Urinary bladder (tissue), 4 donors: ENCODE data around the gene DPEP2. TPM values are rescaled to one million over a fixed set of nuclear protein-coding genes. Genes with fewer than 3 reads are reported as not detected.
"Not testable (repeated sequence)": the region's sequence is repeated elsewhere in the genome, so short reads cannot be mapped to it uniquely, and the experiment has no call there.

ENCODE experiments used
- DNase-seq: peaks from one replicate; pipeline ENCODE4 v3.0.0-alpha.2; 2015; ENCODE audit errors: extremely low spot score
- H3K27ac ChIP-seq: one replicate; pipeline ENCODE4 v1.5.1; 2013; ENCODE audit warnings: low read depth, mild to moderate bottlenecking, moderate library complexity
- H3K36me3 ChIP-seq: one replicate; pipeline ENCODE4 v1.6.1; 2013; ENCODE audit warnings: mild to moderate bottlenecking, moderate library complexity; ENCODE audit not compliant: insufficient read depth
- H3K4me1 ChIP-seq: one replicate; pipeline ENCODE4 v1.6.1; 2013; ENCODE audit warnings: mild to moderate bottlenecking, moderate library complexity; ENCODE audit not compliant: insufficient read depth
- H3K4me3 ChIP-seq: one replicate; pipeline ENCODE4 v1.5.1; 2013; ENCODE audit warnings: low read depth, low read length
- WGBS: extraction: QIAGEN DNeasy Blood & Tissue Kit; methylation state at CpG from one replicate; pipeline ENCODE4 v1.1.7; 2013; 5-methylcytosine and 5-hydroxymethylcytosine counted together
- polyA plus RNA-seq: library from polyadenylated mRNA; stranded (reverse); fragments of 200-250 nt; gene quantifications from one replicate; pipeline ENCODE4 v1.2.3, GENCODE V29; 2013
- total RNA-seq: library from RNA; depleted of rRNA; stranded (reverse); fragments of >200 nt; gene quantifications from one replicate; pipeline ENCODE4 v1.2.3, GENCODE V29; 2014
- donor health status: healthy with polysubstance abuse.
- donor health status: healthy.

Gene DPEP2
- total RNA-seq (2.3 TPM), polyA plus RNA-seq (2.5 TPM)

GRCh38 chr16:67998779-67999688 lies at the start of gene DPEP2:
TSS of gene DPEP2 (minus strand) at chr16:67999484. CDS start at chr16:67993212, 6,272 bp downstream.
- DNase-seq, H3K36me3 ChIP-seq, H3K27ac ChIP-seq, H3K4me3 ChIP-seq, H3K4me1 ChIP-seq: not testable (repeated sequence)
- 60% methylated on average over 18 of the region's 18 CpGs for WGBS

GRCh38 chr16:68047987-68048386 lies 48.7 kb upstream of the DPEP2 start:
- 87% methylated on average over 2 of the region's 2 CpGs for WGBS
- Histone ChIP-seq H3K36me3 (no peaks in the 10 kb centered on the region), H3K4me1 (no peaks in the 10 kb centered on the region), H3K4me3 (no peak overlapping the region), H3K27ac (no peak overlapping the region)
- no peak for DNase-seq

GRCh38 chr16:68046106-68046505 lies 46.8 kb upstream of the DPEP2 start:
- 78% methylated on average over 7 of the region's 7 CpGs for whole genome bisulfite sequencing
- Histone ChIP-seq H3K4me3 (no peak overlapping the region), H3K27ac (no peak overlapping the region), H3K4me1 (no peaks in the 10 kb centered on the region), H3K36me3 (no peaks in the 10 kb centered on the region)
- DNase-seq, result no peak

GRCh38 chr16:68041783-68042182 lies 42.5 kb upstream of the DPEP2 start:
- Histone ChIP-seq H3K27ac (no peak overlapping the region), H3K36me3 (no peaks in the 10 kb centered on the region), H3K4me1 (no peaks in the 10 kb centered on the region), H3K4me3 (no peak overlapping the region)
- DNase-seq, result no peak
- 98% methylated on average over 2 of the region's 2 CpGs for WGBS

- Histone ChIP-seq H3K4me1 (no peaks in the 10 kb centered on the region), H3K4me3 (no peak overlapping the region), H3K27ac (no peak overlapping the region), H3K36me3 (no peaks in the 10 kb centered on the region)
- WGBS, result 66% methylated on average over 14 of the region's 14 CpGs
- no peak for DNase-seq
These were observed 41.4 kb upstream of the DPEP2 start for GRCh38 chr16:68040506-68041288.

GRCh38 chr16:68037841-68038597 lies 38.7 kb upstream of the DPEP2 start:
- Histone ChIP-seq H3K4me3 (no peak overlapping the region), H3K36me3 (no peaks in the 10 kb centered on the region), H3K4me1 (no peaks in the 10 kb centered on the region), H3K27ac (no peak overlapping the region)
- no peak for DNase-seq
- 92% methylated on average over 9 of the region's 9 CpGs for WGBS

- Histone ChIP-seq H3K36me3 (no peaks in the 10 kb centered on the region), H3K27ac (no peak overlapping the region), H3K4me3 (no peak overlapping the region), H3K4me1 (no peaks in the 10 kb centered on the region)
- 81% methylated on average over 2 of the region's 2 CpGs for WGBS
- no peak for DNase-seq
These were observed 35.9 kb upstream of the DPEP2 start for GRCh38 chr16:68035227-68035626.

- Histone ChIP-seq H3K36me3 (no peaks in the 10 kb centered on the region), H3K4me1 (no peaks in the 10 kb centered on the region), H3K4me3 (no peak overlapping the region), H3K27ac (no peak overlapping the region)
- 94% methylated on average over 2 of the region's 2 CpGs for WGBS
- no peak for DNase-seq
These were observed 33.8 kb upstream of the DPEP2 start for GRCh38 chr16:68033101-68033500.

- Histone ChIP-seq H3K4me1 (no peaks in the 10 kb centered on the region), H3K36me3 (no peaks in the 10 kb centered on the region), H3K4me3 (no peak overlapping the region), H3K27ac (no peak overlapping the region)
- 90% methylated on average over 2 of the region's 2 CpGs for whole genome bisulfite sequencing
- DNase-seq, result no peak
These were observed 32.7 kb upstream of the DPEP2 start for GRCh38 chr16:68031951-68032350.

- DNase-seq, H3K27ac ChIP-seq, H3K4me1 ChIP-seq, H3K4me3 ChIP-seq, H3K36me3 ChIP-seq: not testable (repeated sequence)
- 66% methylated on average over 6 of the region's 6 CpGs for WGBS
These were observed 30.8 kb upstream of the DPEP2 start for GRCh38 chr16:68030108-68030507.

- H3K36me3 ChIP-seq, result no peaks in the 10 kb centered on the region
These were observed 29.7 kb upstream of the DPEP2 start for GRCh38 chr16:68028996-68029395.

GRCh38 chr16:68022728-68023537 lies 23.6 kb upstream of the DPEP2 start, which contains the start of the genes DDX28 and DUS2:
TSS of gene DDX28 (minus strand) at chr16:68023232. CDS start at chr16:68023202, 30 bp downstream.
TSS of gene DUS2 (plus strand) at chr16:68023284. CDS start at chr16:68038024, 14,740 bp downstream.
- under 1% methylated on average over 84 of the region's 84 CpGs for WGBS
- H3K4me1 ChIP-seq, result no peaks in the 10 kb centered on the region
- H3K36me3 ChIP-seq, result no peaks in the 10 kb centered on the region
- DNase-seq, result peak; percentile 80
- H3K4me3 ChIP-seq, result peak within 1 kb of the TSS; percentile 91
- peak within 1 kb of the TSS; percentile 86 for H3K27ac ChIP-seq

More at GRCh38 chr16:68028996-68029395, 29.7 kb upstream of the DPEP2 start:
- WGBS, result 97% methylated on average over 3 of the region's 3 CpGs
- Histone ChIP-seq H3K4me3 (no peak overlapping the region), H3K27ac (no peak overlapping the region), H3K4me1 (no peaks in the 10 kb centered on the region)
- no peak for DNase-seq
